ENCODE data around the gene RPUSD1.
"Not testable (repeated sequence)": the region's sequence is repeated elsewhere in the genome, so short reads cannot be mapped to it uniquely, and the experiment has no call there.

Gene RPUSD1

DNA sequence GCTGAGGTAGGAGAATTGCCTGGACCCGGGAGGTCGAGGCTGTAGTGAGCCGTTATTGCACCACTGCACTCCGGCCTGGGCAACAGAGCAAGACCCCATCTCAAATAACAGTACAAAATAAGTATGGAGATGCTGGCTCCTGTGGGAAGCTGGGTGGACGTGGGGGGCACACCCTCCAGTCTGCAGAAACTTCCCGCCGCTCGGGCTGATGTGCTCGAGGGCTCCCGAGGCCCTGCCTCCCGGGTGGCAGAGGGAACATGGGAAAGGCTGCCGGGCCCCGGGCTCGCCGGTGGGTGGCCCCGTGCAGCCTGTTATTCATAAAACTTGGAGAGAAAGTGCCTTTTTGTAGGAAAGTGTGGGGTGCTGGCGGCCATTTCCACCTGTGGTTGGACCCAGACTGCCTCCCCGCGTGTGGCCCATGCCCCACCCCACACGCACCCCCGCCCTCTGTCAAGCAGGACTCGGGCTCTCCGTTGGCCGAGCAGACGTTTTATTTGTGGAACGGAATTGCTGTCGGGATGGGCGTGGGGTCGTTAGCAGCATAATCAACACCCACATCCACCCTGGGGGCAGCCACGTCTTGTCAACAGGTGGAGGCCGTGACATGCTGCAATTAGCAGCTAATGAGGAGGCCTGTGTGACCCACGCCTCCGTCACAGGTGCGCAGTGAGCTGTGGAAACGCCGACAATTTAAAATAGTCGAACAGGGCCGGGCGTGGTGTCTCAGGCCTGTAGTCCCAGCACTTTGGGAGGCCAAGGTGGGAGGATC lies 40.0 kb downstream of the RPUSD1 start:
- DNase-seq (ENCODE audit: low read depth in 2 of 2): no peak

- DNase-seq (ENCODE audit: low read depth in 2 of 2): no peak
These were observed 41.5 kb downstream of the RPUSD1 start for GRCh38 chr16:746637-747036.

GRCh38 chr16:745739-746138 lies 42.4 kb downstream of the RPUSD1 start:
- DNase-seq (ENCODE audit: low read depth in 2 of 2): no peak

DNA sequence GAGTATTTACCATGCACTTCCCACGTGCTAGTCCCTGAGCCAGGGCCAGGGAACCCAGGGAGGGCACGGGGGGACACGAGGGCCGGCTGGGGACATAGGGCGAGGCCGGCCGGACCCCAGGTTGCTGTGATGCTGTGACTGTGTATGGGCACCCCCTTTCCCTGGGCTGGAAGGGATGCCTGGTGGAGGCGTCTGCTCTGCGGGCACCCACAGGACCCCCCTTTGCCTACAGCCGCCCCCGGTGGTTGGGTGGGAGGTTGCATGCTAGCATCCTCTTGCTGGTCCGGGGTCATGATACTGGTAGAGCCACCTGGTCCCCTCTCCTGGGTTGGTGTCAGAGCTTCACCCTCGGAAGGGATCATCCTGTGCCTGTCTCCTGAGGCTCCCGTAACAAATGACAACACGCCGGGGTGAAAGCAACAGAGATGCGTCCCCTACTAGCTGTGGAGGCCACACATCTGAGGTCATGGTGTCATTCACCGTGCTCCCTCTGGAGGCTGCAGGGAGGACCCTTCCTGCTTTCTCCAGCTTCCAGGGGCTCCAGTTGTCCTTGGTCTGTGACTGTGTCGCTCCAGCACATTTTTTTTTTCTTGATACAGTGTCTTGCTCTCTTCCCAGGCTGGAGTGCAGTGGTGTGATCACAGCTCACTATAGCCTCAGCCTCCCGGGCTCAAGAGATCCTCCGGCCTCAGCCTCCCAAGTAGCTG lies 44.2 kb downstream of the RPUSD1 start:
- DNase-seq (ENCODE audit: low read depth in 2 of 2): no peak

GRCh38 chr16:742894-743293 lies 45.3 kb downstream of the RPUSD1 start:
- not testable (repeated sequence) for DNase-seq (ENCODE audit: low read depth in 2 of 2)

- DNase-seq (ENCODE audit: low read depth in 2 of 2): no peak
These were observed 46.1 kb downstream of the RPUSD1 start for GRCh38 chr16:741986-742629.

GRCh38 chr16:740764-741505 lies 47.2 kb downstream of the RPUSD1 start, which contains the start of gene CIAO3:
CIAO3 (minus strand) TSS chr16:740997; CDS start chr16:740985, 12 bp downstream.
- DNase-seq (ENCODE audit: low read depth in 2 of 2): peak; percentile 68 to 73

DNA sequence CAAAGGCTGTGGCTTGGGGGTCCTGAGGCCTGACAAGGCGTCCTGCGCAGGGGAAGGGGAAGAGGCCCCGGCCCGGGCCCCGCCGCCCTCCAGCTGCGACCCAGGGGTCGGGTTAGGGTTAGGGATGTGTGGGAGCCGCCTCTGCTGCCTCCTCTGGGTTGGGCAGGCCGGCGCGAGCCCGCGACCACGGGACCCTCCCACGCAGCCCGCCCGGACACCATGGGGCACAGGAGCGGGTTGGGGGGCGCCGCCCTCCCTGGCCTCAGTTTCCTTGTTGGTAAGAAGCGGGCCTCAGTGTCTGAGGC lies 47.8 kb downstream of the RPUSD1 start:
- DNase-seq (ENCODE audit: low read depth in 2 of 2): no peak

DNA sequence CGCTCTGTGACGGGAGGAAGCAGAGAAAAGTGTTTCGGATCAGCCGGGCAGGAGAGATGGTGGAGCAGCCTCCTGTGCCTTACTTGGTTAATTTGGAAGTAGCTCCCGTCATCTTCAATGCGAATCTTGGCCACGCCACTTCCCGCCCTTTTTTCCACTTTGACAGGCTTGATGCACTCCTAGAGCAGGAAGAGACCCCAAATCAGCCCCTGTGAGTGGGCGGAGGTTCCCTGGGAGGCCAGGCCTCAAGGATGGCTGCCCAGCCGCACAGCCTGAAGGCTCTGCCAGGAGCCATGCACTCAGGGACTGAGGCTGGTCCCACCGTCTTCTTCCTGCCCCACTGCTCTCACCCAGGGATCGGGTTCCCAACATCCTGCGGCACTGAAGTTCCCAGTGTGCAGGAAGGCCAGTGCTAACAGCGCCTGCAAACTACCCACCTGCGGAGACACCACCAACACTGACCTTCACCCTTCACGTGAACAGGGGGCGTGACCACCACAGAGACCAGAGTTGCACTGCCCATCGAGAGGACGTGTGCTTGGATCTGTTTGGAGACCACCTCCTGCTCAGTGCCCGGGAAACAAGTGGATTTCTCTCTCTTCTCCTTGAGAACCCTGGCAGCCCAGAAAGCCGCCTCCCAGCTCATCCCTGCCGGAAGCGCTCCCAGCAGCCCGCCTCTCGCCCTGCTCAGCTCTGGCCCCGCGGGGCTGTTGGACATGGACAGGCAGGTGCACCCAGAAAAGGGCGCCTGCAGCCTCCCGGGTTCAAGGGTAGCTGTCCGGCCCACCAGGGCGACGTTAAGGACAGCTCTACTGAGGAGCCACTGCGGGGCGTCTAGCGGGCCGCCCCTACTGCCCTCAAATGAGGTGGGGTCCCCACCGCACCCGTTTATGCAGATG lies 48.4 kb downstream of the RPUSD1 start:
- DNase-seq (ENCODE audit: low read depth in 2 of 2): no peak

GRCh38 chr16:736936-737481 lies 51.2 kb downstream of the RPUSD1 start:
- no peak for DNase-seq (ENCODE audit: low read depth in 2 of 2)

DNA sequence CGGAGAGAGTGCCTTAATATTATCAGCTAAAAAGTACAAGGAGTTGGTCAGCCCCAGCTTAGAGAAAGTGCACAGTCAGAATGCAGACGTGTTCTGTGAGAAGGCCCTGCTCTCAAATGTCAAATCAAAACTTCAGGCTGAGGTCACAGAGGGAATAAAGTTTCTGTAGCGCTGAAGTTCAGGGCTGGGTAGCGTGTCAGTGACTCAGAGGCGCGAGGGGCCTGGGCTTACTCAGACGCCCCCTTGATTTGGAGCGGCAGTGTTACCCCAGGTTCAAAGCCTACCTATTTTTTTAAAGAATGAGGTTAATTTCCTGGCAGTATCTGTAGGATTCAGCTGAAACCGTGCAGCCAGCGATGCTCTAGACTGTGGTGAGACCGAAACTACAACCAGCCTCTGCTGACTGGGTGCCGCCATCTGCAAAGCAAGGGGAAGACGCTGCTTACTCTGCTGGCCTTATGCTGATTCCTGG lies 52.2 kb downstream of the RPUSD1 start:
- no peak for DNase-seq (ENCODE audit: low read depth in 2 of 2)

- no peak for DNase-seq (ENCODE audit: low read depth in 2 of 2)
These were observed 53.0 kb downstream of the RPUSD1 start for GRCh38 chr16:734981-735881.

Measured in fibroblast of skin of left quadriceps (primary cell).